WTC11 (cell line): ENCODE results near the gene DNAJB9. TPM values are rescaled to one million over a fixed set of nuclear protein-coding genes. Genes with fewer than 3 reads are reported as not detected.

ENCODE experiments used
- ATAC-seq: fragments of 200-7000 bp; cut with Tn5 transposase; 2 replicates; pipeline ENCODE4 v1.10.0; 2021; ENCODE audit warnings: mild to moderate bottlenecking, moderate library complexity
- CTCF ChIA-PET: fragments of 300-600 bp; sonication (Branson Sonifier 250); formaldehyde crosslinking; loops from one replicate; lab custom pipeline; 2021; ENCODE audit warnings: antibody characterized with exemption; lab: Charles Lee
- POLR2A ChIA-PET: fragments of 350-600 bp; sonication (Branson Sonifier 250); formaldehyde crosslinking; loops from one replicate; lab custom pipeline; 2021; ENCODE audit warnings: antibody characterized with exemption; lab: Charles Lee
- DNase-seq: peaks from one replicate; pipeline ENCODE4 v3.0.0; 2021; ENCODE audit warnings: low spot score
- H3K27ac Mint-ChIP-seq: 2 replicates; pipeline ENCODE4 v1.8.0; 2021; ENCODE audit warnings: mixed read lengths
- H3K27me3 Mint-ChIP-seq: 2 replicates; pipeline ENCODE4 v1.8.0; 2021; ENCODE audit warnings: low read depth, mild to moderate bottlenecking, moderate library complexity, mixed read lengths
- H3K36me3 Mint-ChIP-seq: 2 replicates; pipeline ENCODE4 v1.8.0; 2021; ENCODE audit warnings: mixed read lengths
- H3K4me1 Mint-ChIP-seq: 2 replicates; pipeline ENCODE4 v1.8.0; 2022; ENCODE audit warnings: mixed read lengths
- H3K4me3 Mint-ChIP-seq: 2 replicates; pipeline ENCODE4 v1.8.0; 2021; ENCODE audit warnings: mild to moderate bottlenecking, moderate library complexity, mixed read lengths
- H3K9me3 Mint-ChIP-seq: 2 replicates; pipeline ENCODE4 v1.8.0; 2021; ENCODE audit warnings: mixed read lengths
- ETV6 ChIP-seq: sonication (generic); formaldehyde crosslinking; IDR thresholded peaks from 2 replicates; pipeline ENCODE4 v1.8.1; 2022; ENCODE audit warnings: mild to moderate bottlenecking, missing genetic modification reagents
- FOXK1 ChIP-seq: sonication (generic); formaldehyde crosslinking; IDR thresholded peaks from 2 replicates; pipeline ENCODE4 v1.8.0; 2022; ENCODE audit warnings: mild to moderate bottlenecking, moderate library complexity, missing genetic modification reagents
- GTF2I ChIP-seq: fragments of 250-450 bp; sonication (Bioruptor Pico); conservative IDR thresholded peaks from 2 replicates; pipeline ENCODE4 v1.4.0; 2021; ENCODE audit warnings: mild to moderate bottlenecking
- MYBL2 ChIP-seq: sonication (generic); formaldehyde crosslinking; IDR thresholded peaks from 2 replicates; pipeline ENCODE4 v1.8.1; 2023; ENCODE audit warnings: mild to moderate bottlenecking, moderate library complexity, missing genetic modification reagents
- NR2C2 ChIP-seq: sonication (generic); formaldehyde crosslinking; IDR thresholded peaks from 2 replicates; pipeline ENCODE4 v1.8.0; 2022; ENCODE audit warnings: mild to moderate bottlenecking, missing genetic modification reagents
- RORB ChIP-seq: fragments of 250-450 bp; sonication (Bioruptor Pico); IDR thresholded peaks from 2 replicates; pipeline ENCODE4 v1.9.0; 2021; ENCODE audit warnings: mild to moderate bottlenecking
- SP1 ChIP-seq: sonication (generic); formaldehyde crosslinking; conservative IDR thresholded peaks from 2 replicates; pipeline ENCODE4 v1.8.1; 2022; ENCODE audit warnings: missing genetic modification reagents
- TEAD4 ChIP-seq: sonication (generic); formaldehyde crosslinking; IDR thresholded peaks from 2 replicates; pipeline ENCODE4 v1.8.0; 2022; ENCODE audit warnings: mild to moderate bottlenecking, missing genetic modification reagents
- ZNF317 ChIP-seq: sonication (generic); formaldehyde crosslinking; IDR thresholded peaks from 2 replicates; pipeline ENCODE4 v1.8.1; 2023; ENCODE audit warnings: low read depth, mild to moderate bottlenecking, moderate library complexity, missing genetic modification reagents, borderline replicate concordance
- ZNF396 ChIP-seq: fragments of 250-450 bp; sonication (Bioruptor Pico); IDR thresholded peaks from 2 replicates; pipeline ENCODE4 v1.8.0; 2021; ENCODE audit warnings: mild to moderate bottlenecking, moderate library complexity, borderline replicate concordance
- ZNF416 ChIP-seq: fragments of 250-450 bp; sonication (Bioruptor Pico); IDR thresholded peaks from 2 replicates; pipeline ENCODE4 v1.9.0; 2021; ENCODE audit warnings: mild to moderate bottlenecking, inconsistent platforms
- ZNF671 ChIP-seq: fragments of 250-450 bp; sonication (Bioruptor Pico); IDR thresholded peaks from 2 replicates; pipeline ENCODE4 v1.8.0; 2021; ENCODE audit warnings: mild to moderate bottlenecking
- total RNA-seq: library from RNA; stranded (reverse); gene quantifications from 3 replicates; pipeline ENCODE4 v1.2.3, GENCODE V29; 2021
- TF ChIP-seq, protein P1 (sequence below): sonication (generic); formaldehyde crosslinking; IDR thresholded peaks from 2 replicates; pipeline ENCODE4 v1.8.0; 2022; ENCODE audit warnings: mild to moderate bottlenecking, missing genetic modification reagents
- TF ChIP-seq, protein P2 (sequence below): sonication (generic); formaldehyde crosslinking; IDR thresholded peaks from 2 replicates; pipeline ENCODE4 v1.8.1; 2023; ENCODE audit warnings: mild to moderate bottlenecking, missing genetic modification reagents, moderate library complexity
- TF ChIP-seq, protein P3 (sequence below): sonication (generic); formaldehyde crosslinking; IDR thresholded peaks from 2 replicates; pipeline ENCODE4 v1.8.1; 2022; ENCODE audit warnings: low read depth, mild to moderate bottlenecking, moderate library complexity, missing genetic modification reagents, borderline replicate concordance
- TF ChIP-seq, protein P4 (sequence below): sonication (generic); formaldehyde crosslinking; conservative IDR thresholded peaks from 2 replicates; pipeline ENCODE4 v1.8.1; 2023; ENCODE audit warnings: mild to moderate bottlenecking, low read depth, missing genetic modification reagents, moderate library complexity
- TF ChIP-seq, protein P5 (sequence below): sonication (generic); formaldehyde crosslinking; IDR thresholded peaks from 2 replicates; pipeline ENCODE4 v1.8.0; 2022; ENCODE audit warnings: mild to moderate bottlenecking, missing genetic modification reagents
- TF ChIP-seq, protein P6 (sequence below): sonication (generic); formaldehyde crosslinking; IDR thresholded peaks from 2 replicates; pipeline ENCODE4 v1.8.1; 2022; ENCODE audit warnings: low read depth, missing genetic modification reagents, borderline replicate concordance

The DNAJB9 gene
- total RNA-seq, 1 experiment from 2014 or later: 6.6 TPM

DNA sequence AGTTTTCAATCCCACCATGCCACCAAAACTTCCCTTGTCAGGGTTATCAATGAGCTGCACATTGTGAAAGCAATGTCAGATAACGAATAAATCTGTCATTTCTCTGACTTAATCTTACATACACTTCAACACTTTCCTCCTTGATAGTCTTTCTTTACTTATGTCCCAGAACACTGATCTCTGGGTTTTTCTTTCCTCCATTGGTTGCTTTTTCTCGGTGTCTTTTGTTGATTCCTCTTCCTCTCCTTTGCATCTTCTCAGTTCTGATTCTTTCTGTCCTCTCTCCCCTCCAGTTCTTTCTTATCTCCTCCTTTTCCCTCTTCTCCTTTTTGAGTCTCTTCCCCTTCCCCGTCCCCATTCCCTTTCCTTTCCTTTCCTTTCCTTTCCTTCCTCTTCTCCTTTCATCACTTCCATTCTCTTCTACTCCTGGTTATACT, 16.6 kb downstream of the DNAJB9 start:
- POLR2A ChIA-PET: no interaction called here
- Mint-ChIP-seq H3K27me3 (peaks cover 6% of the 10 kb centered on the region), H3K4me1 (peaks cover 18% of the 10 kb centered on the region), H3K36me3 (no peaks in the 10 kb centered on the region), H3K9me3 (peaks cover 5% of the 10 kb centered on the region), H3K4me3 (no peak overlapping the region), H3K27ac (no peak overlapping the region)
- CTCF ChIA-PET: no interaction called here
- no peak for ATAC-seq
- TF ChIP-seq GTF2I (CRISPR knock-in tag) (no peak), ZNF416 (no peak)
- TF ChIP-seq, all 79 proteins: peak for 0
- DNase-seq: no peak

DNA sequence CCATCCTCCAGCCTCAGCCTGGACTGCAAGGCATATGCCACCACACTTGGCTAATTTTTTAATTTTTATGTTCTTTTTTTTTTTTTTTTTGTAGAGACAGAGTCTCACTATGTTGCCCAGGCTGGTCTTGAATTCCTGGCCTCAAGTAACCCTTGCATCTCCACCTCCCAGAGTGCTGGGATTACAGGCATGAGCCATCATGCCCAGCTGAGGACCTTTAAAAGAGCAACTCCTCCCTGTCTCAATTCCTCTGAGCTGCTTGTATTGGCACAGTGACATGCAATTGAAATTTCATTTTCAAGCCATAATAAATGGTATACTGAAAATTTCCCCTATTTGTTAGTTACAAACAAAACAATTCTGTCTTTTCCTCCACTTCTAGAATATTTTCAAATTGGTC, 19.5 kb downstream of the DNAJB9 start:
- H3K9me3 Mint-ChIP-seq: no peaks in the 10 kb centered on the region
- ATAC-seq: no peak
- no peak for TF ChIP-seq ETV6 (CRISPR knock-in tag)
- TF ChIP-seq ZNF317: no peak
- TF ChIP-seq, protein P1, sequence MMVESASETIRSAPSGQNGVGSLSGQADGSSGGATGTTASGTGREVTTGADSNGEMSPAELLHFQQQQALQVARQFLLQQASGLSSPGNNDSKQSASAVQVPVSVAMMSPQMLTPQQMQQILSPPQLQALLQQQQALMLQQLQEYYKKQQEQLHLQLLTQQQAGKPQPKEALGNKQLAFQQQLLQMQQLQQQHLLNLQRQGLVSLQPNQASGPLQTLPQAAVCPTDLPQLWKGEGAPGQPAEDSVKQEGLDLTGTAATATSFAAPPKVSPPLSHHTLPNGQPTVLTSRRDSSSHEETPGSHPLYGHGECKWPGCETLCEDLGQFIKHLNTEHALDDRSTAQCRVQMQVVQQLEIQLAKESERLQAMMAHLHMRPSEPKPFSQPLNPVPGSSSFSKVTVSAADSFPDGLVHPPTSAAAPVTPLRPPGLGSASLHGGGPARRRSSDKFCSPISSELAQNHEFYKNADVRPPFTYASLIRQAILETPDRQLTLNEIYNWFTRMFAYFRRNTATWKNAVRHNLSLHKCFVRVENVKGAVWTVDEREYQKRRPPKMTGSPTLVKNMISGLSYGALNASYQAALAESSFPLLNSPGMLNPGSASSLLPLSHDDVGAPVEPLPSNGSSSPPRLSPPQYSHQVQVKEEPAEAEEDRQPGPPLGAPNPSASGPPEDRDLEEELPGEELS (CRISPR knock-in tag): no peak
- TF ChIP-seq RORB (CRISPR knock-in tag): no peak
- TF ChIP-seq, protein P2, sequence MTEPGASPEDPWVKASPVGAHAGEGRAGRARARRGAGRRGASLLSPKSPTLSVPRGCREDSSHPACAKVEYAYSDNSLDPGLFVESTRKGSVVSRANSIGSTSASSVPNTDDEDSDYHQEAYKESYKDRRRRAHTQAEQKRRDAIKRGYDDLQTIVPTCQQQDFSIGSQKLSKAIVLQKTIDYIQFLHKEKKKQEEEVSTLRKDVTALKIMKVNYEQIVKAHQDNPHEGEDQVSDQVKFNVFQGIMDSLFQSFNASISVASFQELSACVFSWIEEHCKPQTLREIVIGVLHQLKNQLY (CRISPR knock-in tag): no peak
- no peak for TF ChIP-seq ZNF671
- TF ChIP-seq ZNF396 (CRISPR knock-in tag): no peak
- TF ChIP-seq, protein P3, sequence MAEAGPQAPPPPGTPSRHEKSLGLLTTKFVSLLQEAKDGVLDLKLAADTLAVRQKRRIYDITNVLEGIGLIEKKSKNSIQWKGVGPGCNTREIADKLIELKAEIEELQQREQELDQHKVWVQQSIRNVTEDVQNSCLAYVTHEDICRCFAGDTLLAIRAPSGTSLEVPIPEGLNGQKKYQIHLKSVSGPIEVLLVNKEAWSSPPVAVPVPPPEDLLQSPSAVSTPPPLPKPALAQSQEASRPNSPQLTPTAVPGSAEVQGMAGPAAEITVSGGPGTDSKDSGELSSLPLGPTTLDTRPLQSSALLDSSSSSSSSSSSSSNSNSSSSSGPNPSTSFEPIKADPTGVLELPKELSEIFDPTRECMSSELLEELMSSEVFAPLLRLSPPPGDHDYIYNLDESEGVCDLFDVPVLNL: no peak
- TF ChIP-seq, protein P4, sequence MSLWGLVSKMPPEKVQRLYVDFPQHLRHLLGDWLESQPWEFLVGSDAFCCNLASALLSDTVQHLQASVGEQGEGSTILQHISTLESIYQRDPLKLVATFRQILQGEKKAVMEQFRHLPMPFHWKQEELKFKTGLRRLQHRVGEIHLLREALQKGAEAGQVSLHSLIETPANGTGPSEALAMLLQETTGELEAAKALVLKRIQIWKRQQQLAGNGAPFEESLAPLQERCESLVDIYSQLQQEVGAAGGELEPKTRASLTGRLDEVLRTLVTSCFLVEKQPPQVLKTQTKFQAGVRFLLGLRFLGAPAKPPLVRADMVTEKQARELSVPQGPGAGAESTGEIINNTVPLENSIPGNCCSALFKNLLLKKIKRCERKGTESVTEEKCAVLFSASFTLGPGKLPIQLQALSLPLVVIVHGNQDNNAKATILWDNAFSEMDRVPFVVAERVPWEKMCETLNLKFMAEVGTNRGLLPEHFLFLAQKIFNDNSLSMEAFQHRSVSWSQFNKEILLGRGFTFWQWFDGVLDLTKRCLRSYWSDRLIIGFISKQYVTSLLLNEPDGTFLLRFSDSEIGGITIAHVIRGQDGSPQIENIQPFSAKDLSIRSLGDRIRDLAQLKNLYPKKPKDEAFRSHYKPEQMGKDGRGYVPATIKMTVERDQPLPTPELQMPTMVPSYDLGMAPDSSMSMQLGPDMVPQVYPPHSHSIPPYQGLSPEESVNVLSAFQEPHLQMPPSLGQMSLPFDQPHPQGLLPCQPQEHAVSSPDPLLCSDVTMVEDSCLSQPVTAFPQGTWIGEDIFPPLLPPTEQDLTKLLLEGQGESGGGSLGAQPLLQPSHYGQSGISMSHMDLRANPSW (CRISPR knock-in tag): no peak
- TF ChIP-seq NR2C2: no peak
- TF ChIP-seq, protein P5, sequence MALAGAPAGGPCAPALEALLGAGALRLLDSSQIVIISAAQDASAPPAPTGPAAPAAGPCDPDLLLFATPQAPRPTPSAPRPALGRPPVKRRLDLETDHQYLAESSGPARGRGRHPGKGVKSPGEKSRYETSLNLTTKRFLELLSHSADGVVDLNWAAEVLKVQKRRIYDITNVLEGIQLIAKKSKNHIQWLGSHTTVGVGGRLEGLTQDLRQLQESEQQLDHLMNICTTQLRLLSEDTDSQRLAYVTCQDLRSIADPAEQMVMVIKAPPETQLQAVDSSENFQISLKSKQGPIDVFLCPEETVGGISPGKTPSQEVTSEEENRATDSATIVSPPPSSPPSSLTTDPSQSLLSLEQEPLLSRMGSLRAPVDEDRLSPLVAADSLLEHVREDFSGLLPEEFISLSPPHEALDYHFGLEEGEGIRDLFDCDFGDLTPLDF: no peak
- TF ChIP-seq SP1: no peak
- TF ChIP-seq GTF2I (CRISPR knock-in tag): no peak
- no peak for TF ChIP-seq TEAD4 (CRISPR knock-in tag)
- no peak for TF ChIP-seq FOXK1 (CRISPR knock-in tag)
- TF ChIP-seq MYBL2 (CRISPR knock-in tag): no peak
- TF ChIP-seq ZNF416: no peak
- TF ChIP-seq, protein P6, sequence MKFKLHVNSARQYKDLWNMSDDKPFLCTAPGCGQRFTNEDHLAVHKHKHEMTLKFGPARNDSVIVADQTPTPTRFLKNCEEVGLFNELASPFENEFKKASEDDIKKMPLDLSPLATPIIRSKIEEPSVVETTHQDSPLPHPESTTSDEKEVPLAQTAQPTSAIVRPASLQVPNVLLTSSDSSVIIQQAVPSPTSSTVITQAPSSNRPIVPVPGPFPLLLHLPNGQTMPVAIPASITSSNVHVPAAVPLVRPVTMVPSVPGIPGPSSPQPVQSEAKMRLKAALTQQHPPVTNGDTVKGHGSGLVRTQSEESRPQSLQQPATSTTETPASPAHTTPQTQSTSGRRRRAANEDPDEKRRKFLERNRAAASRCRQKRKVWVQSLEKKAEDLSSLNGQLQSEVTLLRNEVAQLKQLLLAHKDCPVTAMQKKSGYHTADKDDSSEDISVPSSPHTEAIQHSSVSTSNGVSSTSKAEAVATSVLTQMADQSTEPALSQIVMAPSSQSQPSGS (CRISPR knock-in tag): no peak
- DNase-seq: no peak
- no peak overlapping the region for H3K27ac Mint-ChIP-seq
- ChIA-PET POLR2A (interaction anchor here (0.7 kb wide), 1 partner anchor 264 kb away, joined by 3 read pairs; no protein-coding TSS in a partner anchor), CTCF (no interaction called here)
- H3K36me3 Mint-ChIP-seq: no peaks in the 10 kb centered on the region
- no peak overlapping the region for H3K4me3 Mint-ChIP-seq
- H3K27me3 Mint-ChIP-seq: peaks cover 6% of the 10 kb centered on the region
- H3K4me1 Mint-ChIP-seq: peaks cover 14% of the 10 kb centered on the region
